GM13976 (cell line): ENCODE data around the gene ITPR2.

Source experiments
- DNase-seq: peaks from one replicate; pipeline ENCODE4 v3.0.0; 2012; ENCODE audit warnings: low spot score
- in situ Hi-C: fragments of 300-500 bp; cut with MboI; formaldehyde crosslinking; loops from one replicate; pipeline ENCODE4 v1.12.0; 2022; ENCODE audit warnings: low sequenced_read_pairs, mixed read lengths, inconsistent platforms; ENCODE audit not compliant: unreplicated experiment
- TF ChIP-seq, protein P1 (sequence below): IDR thresholded peaks from 2 replicates; pipeline ENCODE4 v1.5.1; 2012; ENCODE audit warnings: borderline replicate concordance, mild to moderate bottlenecking; ENCODE audit not compliant: insufficient read depth; ENCODE audit errors: extremely low read depth, missing control alignments, control extremely low read depth

The ITPR2 gene

GRCh38 chr12:26661399-26661798 is 171.6 kb downstream of the ITPR2 start:
- DNase-seq = no peak
- in situ Hi-C loops = no loop called here
- TF ChIP-seq, protein P1, sequence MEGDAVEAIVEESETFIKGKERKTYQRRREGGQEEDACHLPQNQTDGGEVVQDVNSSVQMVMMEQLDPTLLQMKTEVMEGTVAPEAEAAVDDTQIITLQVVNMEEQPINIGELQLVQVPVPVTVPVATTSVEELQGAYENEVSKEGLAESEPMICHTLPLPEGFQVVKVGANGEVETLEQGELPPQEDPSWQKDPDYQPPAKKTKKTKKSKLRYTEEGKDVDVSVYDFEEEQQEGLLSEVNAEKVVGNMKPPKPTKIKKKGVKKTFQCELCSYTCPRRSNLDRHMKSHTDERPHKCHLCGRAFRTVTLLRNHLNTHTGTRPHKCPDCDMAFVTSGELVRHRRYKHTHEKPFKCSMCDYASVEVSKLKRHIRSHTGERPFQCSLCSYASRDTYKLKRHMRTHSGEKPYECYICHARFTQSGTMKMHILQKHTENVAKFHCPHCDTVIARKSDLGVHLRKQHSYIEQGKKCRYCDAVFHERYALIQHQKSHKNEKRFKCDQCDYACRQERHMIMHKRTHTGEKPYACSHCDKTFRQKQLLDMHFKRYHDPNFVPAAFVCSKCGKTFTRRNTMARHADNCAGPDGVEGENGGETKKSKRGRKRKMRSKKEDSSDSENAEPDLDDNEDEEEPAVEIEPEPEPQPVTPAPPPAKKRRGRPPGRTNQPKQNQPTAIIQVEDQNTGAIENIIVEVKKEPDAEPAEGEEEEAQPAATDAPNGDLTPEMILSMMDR = no peak

DNA sequence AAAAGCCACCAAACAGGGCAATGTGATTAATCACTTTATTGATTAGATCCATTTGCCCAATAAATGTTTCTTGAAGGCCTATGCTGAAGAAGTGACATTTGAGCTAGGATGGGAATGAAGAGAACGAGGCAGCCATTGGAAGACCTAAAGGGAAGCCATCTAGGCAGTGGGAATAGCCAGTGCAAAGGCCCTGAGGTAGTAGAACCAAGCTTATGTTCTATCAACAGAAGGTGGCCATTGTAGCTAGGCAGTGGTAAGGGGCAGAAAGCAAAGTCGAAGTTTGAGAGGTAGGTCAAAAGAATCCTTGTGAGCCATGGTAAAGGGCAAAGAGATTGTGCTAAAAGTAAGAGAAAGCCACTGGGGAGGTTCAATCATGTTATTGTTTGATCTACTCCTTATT is 173.1 kb downstream of the ITPR2 start:
- DNase-seq = no peak
- TF ChIP-seq, protein P1 = no peak
- in situ Hi-C loops = no loop called here

DNA sequence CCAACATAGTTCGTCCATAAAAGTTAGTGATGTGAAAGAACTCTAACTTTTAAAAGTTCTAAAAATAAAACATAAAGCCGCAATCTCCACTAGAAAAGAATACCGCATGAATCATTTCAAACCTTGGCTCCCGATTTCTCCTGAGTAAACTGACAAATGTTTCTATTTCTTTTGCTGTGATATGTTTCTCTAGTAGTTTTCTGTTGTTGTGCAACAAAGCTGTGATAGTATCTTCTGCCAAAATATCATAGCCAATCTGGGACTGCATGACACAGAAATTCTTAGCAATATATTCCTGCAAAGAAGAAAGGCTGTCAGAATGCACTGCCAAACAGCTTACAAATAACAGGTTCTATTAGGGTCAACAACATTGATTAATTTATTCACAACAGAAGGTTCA is 174.0 kb downstream of the ITPR2 start:
- no peak for DNase-seq
- in situ Hi-C loops = no loop called here
- TF ChIP-seq, protein P1 = no peak

GRCh38 chr12:26654623-26655022 is 178.4 kb downstream of the ITPR2 start:
- DNase-seq = no peak
- TF ChIP-seq, protein P1 = no peak
- in situ Hi-C loops = no loop called here

DNA sequence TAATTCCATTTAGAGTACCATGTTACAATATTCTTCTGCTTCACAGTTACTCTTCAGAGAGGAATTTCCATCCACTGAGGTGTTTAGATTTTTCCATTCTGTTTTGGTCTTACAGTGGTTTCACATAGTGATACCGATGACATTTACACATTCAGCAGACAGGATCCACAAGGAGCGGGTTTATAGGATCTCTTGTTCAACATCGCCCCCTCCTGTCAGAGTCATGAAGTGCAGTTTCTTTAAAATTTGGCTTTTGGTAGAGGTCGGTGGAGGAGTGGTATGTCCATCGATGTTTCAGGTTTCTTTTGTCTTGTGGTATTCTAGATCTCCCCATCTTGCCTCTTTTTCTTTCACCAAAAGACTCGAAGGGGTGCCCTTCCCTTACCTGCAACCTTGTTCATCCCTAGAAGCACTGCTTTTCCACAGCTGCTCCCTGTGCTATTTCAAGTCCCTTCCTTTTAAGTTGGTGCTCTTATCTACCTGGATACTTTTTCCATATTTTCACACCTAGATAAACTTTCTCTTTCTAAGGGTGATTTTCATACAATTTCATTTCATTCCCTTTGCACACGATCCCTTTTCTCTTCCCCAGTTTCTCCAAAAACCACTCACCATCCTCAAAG is 181.3 kb downstream of the ITPR2 start:
- in situ Hi-C loops = no loop called here
- peak; percentile 47 for DNase-seq

GRCh38 chr12:26651036-26651435 is 182.0 kb downstream of the ITPR2 start:
- TF ChIP-seq, protein P1 = no peak
- in situ Hi-C loops = no loop called here
- DNase-seq = no peak

More for the DNA sequence above, 181.3 kb downstream of the ITPR2 start:
- TF ChIP-seq, protein P1 = peak; percentile 31
